ENCODE measurements around the gene E2F6.

DNA sequence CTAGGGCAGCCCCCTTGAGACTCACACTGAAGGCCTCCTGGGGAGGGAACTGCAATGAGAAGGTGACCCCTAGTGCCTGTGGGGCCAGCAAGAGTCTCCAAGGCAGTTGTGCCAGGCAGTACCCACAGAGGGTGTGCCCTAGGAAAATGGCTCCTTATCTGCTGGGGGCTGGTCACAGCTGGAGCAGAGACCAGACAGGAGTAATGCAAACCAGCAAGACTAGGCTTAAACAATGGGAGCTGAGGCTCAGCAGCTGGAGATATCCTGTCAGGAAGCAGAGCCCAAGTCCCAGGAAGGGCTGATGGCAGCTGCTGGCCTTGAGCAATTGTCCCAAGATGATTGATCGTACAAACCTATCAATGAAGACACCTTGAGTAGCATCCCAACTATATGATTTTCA, 26.8 kb upstream of the E2F6 start:
- TF ChIP-seq CTCF (IDR thresholded peaks at IDR 0.05; ENCODE audit: extremely low read depth in 1 of 2, insufficient read depth in 1 of 2, low read depth in 1 of 2, low read length in 2 of 2) (no peak), POLR2AphosphoS5 (IDR thresholded peaks at IDR 0.05; ENCODE audit: insufficient read depth, low read depth, low read length) (no peak), EZH2 (IDR thresholded peaks at IDR 0.05; ENCODE audit: borderline replicate concordance, low read depth, low read length, severe bottlenecking) (no peak), POLR2A (IDR thresholded peaks at IDR 0.05; ENCODE audit: low read depth, low read length) (no peak)
- TF ChIP-seq, protein P1, sequence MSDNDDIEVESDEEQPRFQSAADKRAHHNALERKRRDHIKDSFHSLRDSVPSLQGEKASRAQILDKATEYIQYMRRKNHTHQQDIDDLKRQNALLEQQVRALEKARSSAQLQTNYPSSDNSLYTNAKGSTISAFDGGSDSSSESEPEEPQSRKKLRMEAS (IDR thresholded peaks at IDR 0.05; ENCODE audit: insufficient read depth, insufficient read length), result no peak
